ENCODE measurements around the gene OLR1.

- TF ChIP-seq POLR2AphosphoS5 (IDR thresholded peaks at IDR 0.05) (no peak), CTCF (IDR thresholded peaks at IDR 0.05) (no peak), EP300 (IDR thresholded peaks at IDR 0.05) (no peak)
Measured at GRCh38 chr12:10214895-10215267, 42.9 kb upstream of the OLR1 start.
